Islet of Langerhans (tissue), 1 donor: ENCODE results near the gene NREP.
A peak's percentile ranks its signal among the peaks of the same experiment; 100 is the strongest.

Source experiments
- FAIRE-seq: peaks from one replicate; lab custom pipeline; 2011; peaks lifted over from hg19 to GRCh38; lab: Jason Lieb, UNC

NREP gene

DNA sequence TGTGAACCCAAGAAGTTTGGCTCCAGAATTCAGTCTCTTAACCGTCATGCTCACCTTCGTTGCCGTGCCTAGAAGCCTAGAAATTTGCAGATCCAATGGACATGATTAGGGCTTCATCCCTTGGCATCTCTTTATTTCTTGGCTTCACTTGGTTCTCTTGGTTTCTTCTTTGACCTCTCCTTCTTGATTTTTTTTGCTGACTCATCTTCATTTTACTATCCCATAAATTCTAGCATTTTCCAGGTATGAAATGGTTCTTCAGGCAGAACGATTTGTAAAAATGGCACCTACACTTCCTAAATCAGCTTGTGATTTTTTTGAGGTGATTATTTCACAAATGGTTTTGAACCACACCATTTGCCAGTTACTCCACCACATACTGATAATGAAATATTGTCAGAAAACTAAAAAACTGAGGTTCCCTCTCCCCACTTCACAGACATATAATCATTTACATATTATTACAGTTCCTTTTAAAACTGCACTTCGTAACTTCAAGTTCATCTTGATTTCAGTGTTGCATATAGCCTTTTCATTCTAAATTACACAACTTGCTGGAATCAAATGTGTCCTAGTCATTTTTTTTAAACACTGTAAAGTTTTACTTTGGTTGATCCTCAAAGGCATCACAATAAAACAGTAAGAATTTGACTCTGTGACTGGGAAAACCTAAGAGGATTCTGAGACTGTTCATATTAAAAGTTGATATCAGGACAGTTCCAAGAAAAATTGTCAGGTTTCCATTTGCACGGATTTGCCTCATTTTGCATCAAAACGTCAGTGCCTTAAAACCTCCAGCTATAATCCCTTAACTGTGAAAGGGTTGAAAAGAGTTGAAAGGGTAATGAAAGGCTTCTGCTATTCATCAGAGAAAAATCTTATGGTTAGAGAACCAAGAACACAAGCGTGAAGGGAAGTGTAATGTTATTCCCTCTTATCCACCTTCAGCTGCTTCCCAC is 8.9 kb upstream of the NREP start:
- FAIRE-seq, result no peak

DNA sequence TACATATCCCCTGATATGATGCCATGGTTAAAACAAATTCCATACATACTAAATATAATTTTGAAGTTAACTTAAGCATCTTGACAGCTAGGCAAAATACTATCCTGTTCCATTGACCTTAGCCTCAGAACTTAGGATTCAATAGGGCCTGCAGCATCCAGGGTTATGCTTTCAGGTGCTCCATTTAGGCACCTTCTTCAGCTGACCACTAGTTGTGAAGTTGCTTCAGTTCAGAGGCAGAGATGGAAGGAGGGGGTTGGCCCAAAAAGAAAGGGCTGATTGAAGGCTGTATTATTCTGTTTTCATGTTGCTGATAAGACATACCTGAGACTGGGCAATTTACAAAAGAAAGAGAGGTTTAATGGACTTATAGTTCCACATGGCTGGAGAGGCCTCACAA is 7.0 kb upstream of the NREP start:
- no peak for FAIRE-seq

DNA sequence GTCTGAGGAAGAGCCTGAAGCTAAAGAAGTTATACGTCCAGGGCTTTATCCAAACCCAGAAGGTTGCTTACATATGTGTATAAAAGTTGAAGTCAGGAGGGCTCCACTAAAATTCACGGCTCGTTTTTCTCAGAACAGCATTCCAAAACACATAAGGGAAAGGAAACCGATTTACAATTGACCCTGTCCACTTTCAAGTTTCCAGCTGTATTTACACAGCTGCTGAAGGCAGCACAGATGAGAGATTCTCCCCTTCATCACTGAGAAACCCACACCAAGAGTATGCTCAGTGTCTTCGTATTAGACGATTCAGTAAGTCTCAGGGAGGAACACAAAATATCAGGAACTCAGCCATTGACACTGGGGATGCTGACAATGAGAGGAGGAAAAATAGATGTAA is 5.9 kb upstream of the NREP start:
- no peak for FAIRE-seq

DNA sequence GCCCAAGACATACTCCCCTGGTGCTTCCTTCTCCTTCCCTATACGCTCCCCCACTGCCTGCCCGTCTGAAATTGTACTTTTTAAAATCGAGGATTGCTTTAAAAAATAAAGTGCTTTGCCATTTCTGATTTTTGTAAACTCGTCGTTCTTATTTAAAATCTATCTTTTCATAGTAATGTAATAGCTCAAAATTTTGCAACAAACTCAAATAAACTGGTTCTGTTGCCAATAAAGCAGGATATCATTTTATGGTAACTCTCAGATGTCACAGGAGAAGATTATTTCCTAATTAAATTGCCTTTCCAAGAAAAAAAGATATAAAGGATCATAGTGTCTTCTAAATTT is 1.3 kb upstream of the NREP start:
- no peak for FAIRE-seq

DNA sequence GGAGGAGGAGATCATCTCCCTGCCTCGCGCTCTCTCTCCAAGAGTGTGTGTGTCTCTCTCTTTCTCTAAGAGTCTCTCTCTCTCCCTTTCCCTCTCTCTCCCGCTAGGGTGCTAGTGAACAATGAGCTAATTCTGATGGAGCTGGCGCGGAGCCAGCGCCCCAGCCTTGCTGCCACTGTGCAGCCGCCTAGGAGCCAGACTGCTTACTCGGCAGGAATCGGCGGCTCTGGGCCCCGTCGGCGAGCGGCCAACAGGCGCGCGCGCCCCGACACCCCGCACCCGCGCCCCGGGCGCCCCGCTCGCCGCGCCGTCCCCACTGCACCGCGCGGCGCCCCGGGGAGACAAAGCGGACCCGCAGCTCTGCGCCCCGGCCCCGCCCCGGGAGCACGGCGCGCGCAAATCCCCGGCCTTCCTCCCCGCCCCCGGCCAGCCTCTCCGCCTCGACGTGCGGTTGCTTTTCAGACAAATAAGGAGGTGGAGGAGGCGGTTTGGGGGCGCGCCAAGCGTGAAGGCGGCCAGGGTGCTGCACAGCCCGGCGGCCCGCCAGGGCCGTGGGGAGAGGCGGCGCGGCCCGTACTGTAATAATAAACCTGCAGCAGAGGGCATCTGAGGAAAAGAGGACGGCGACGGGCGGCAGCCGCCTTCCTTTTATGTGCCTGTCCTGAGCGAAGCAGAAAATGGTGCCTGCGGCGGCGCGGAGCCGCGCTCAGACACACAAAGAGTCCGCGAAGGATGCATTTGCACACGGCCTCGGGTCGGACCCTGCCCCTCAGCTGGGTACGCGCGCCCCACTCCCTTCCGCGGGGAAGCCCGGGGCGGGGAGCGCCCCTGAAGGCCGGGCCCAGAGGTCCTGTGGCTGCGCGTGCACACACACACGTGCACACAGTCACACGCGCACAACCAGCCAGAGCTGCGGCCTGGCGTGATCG is 625 bp upstream of the NREP start:
- no peak for FAIRE-seq

DNA sequence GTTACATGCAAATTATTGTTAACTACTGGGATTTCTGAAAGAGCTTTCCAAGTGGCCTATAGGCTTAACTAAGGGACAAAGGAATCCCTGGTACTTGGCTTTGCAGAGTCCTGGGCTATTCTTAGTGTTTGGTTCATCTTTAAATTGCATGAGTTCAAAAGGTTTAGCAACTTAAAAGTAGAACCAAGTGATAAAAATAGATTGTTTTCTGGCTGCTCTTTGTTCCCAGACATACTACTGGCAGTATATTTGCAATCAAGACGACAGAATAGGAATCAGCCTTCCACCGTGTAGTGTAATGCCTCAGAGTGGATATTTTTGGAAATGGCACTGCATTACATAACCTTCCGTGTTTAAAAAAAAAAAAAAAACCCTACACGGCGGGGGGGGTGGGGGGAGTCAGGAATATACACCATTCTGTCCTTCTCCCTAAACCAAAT is 1.0 kb downstream of the NREP start:
- FAIRE-seq, result no peak

DNA sequence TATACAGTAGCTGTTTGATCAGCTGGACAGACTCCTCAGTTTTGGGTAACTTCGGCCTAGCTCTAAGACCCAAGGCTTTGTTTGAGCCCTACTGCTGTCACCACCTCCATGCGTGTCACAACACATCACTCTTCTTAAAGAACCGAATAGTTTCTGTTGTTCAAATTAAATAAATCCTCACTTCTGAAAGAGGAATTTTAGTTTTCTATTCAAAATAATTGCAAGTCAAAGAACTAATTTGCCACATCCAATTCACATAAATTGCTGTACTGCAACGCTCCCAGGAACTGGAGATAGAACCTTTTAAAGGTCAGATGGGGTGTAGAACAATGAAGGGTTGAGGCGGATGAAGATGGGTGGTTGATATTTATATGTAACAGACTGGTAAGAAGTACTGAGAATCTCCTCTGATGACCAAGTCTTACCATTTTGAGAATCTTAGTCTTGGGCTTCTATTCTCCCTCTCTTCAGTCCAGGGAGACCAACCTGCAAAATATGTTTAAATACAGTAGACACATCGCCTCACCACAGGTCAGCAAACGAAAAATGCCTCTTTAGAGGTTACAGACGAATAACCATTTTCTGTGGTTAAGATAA is 1.6 kb downstream of the NREP start:
- FAIRE-seq, result no peak

DNA sequence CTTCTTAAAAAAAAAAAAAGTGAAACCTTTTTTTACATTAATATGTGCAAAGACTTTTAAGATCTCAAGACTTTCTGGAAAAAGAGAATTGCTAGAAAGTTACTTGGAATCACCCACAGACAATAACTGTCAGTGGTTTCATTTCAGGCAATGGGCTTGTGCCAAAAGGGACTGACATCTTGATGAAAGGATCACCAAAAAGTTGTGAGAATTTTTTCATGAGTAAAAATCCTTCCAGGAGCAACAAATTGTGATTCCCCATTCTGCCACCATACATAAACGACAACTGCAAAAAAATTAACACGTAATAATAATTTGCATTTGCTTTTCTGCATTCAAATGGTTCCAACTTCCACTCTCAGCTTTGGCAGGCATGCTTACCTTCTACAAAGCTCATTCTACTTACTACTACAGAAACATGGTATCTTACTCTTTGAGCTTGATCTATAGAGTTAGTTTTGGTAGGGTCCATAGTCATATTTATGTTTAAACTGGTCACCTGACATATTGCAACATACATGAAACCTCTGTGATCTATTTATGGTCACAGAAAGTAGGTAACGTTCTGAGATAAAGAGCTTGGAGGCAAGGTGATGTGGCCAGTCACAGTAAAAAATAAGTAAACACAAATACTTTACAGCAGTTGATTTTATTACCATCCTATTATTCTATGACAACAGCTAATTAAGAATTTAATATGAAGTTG is 3.0 kb downstream of the NREP start:
- no peak for FAIRE-seq

DNA sequence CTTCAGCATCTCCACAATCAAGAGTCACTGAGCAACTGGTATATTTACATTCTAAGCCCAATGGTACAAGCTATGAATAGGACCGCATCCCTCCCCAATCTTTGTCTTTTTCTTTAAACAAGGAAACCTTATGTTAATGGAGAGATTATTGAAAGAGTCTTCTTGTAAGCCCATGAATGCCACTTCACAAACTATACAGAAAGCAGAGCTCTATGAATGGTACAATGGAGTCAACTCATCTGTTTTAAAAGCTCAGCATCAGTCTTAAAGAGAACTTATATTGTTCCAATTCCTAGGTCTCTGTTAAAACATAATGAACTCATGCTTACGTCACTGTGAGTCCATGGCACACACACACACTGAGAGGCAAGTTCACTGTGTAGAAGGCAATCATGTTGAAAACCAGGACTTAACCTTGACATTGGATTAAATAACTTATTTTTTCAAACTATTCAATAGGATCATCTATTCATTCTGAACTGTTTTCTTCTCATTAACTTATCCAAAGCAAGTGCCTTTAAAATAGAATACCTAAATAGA is 4.5 kb downstream of the NREP start:
- FAIRE-seq, result no peak

DNA sequence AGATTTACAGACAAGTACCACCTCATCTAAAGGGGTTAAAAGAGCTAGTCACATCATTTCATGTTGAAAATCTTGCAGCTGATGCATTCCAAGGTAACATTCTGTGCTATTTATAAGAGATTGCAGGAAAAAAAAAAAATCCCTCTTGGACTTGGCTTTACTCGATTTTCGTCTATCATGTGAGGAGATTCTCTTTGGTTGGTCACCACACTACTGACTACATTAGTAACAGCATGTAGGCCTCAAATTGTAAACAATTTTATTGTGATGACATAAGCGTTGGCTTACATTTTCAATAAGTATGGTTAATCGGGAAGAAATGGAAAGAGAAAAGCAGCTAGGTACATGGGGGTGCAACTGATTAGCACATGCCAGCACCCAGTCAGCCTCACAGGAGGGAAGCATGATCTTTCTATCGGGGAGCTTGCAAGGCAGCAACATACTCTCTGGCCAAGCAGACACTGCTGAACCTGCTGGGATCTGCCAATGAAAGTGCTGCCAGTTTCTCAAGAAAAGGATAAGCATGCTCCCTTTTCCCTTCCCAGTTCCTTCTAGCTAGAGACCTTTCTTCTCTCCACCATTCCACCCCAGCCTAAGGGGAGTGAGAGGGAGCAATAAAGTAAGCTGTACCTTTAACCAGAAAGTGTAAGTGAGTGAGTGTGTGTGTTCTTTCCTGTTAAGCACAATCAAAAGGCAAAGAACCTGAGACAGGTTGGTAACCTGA is 7.5 kb downstream of the NREP start:
- no peak for FAIRE-seq

DNA sequence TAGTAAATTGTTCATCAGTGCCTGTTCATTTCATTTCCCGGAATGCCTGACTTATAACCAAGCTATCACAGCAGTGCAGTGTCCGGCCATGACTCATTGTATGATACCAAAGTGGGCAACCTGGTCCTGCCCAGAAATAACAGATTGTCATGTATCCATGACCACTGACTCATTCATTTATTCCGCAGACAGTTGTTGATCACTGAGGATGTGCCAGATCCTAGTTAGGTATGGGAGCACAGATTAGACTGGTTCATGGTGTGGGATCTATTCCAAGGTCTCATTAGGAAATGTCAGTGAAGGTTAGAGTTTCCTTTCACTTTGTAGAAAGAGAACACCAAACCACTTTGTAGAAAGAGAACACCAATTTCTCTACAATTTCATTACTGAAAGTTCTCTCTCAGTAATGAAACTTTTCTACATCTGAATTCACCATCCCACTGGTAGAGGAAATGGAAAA is 8.7 kb downstream of the NREP start:
- FAIRE-seq, result peak; percentile 64

DNA sequence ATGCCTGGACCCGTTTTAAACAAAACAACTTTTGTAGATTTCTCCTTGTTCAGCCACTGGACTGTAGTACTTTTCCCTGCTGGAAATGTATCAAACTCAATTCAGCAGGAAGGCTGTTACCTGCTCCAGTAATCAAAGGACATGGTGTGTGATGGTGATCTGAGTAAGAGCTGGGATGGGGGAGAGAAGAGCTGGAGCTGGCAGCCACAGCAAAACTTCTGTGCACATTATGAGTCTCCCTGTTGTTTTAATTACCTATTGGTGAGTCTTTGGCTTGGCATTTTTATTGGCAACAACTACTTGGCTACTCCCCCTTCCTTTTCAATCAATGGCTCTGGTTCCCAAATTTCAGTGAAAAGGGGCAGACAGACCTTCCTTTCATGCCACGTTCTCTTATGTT is 9.7 kb downstream of the NREP start:
- no peak for FAIRE-seq

DNA sequence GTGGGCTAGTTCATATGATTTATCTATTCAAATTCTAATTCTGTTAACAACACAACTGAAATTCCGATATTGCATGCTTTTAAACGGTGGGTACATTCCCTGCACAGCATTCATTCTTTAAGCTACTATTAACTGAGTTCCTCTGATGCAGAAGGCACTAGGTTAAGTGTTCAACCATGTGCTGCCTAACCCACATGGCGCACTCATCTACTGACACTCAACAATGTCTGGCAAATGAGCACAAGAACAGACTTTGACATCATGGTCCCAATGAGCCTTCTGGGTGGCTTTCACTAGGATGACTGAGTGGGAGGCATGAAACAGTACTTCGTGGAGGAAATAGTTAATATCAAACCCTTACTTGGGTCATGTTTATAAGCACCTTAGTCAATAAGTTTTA is 10.2 kb downstream of the NREP start:
- FAIRE-seq, result no peak

DNA sequence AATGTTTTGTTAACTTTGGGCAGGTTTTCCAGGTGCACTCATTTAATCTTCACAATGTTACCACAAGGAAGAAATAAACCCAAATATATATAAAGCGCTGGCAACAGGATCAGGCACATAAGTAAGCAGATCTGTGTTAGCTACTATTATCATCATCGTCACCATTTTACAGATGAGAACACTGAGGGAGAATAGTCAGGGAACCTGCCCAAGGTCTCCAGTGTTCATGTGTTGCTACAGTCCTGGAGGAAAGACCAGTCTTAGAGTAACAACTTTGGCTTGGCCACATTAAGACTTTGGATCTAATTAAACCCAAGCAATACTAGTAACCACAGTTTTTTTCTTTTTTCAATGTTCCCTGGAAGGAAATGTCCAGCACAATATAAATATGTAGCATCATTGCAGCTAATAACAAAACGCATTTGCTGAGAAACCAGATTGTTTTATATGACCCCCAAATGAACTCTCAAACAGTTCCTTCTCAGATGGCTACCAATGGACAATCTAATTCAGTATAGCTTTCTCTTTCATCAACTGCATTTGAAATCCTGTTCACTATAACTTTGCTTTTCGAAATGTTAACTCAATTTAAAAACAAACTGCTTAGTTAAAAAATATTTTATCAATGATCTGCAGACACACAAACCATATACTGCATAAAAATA is 11.8 kb downstream of the NREP start:
- peak; percentile 55 for FAIRE-seq

DNA sequence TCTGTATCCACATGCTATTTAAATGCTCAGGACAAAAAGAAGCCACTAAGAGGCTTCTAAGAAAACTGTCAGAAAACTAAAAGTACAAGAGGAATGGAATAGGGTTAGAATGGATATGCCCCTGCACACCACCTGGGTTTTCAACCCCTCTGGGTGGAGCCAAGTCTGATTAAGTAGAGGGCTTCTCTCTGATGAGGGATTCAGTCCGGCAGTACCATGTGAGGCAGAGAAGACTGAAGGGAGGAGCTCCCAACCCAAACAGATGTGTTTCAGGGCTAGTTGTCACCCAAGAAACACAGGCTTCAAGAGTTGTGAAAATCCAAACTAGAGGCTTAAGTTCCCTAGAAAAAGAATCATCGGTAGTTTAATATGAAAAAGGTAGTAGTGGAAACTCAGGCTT is 12.5 kb downstream of the NREP start:
- FAIRE-seq, result no peak

DNA sequence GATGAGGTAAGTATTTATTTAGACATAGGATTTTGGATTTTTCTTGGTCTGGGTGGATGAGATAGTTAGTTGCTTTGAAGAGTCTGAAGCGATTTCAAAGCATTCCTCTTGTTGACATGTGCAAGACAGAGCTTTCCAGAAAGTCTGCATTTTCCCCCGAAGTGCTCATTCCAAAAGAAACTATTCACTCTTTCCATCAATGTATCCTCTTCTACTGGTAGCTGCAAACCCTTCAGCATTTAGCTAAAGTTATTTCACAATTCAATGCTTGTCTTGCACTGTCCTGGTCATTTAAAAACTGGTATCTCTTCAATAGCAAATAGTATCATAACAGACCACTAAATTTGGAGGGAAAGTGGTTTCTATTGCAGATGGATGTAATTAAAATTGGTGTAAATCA is 13.0 kb downstream of the NREP start:
- FAIRE-seq, result no peak

DNA sequence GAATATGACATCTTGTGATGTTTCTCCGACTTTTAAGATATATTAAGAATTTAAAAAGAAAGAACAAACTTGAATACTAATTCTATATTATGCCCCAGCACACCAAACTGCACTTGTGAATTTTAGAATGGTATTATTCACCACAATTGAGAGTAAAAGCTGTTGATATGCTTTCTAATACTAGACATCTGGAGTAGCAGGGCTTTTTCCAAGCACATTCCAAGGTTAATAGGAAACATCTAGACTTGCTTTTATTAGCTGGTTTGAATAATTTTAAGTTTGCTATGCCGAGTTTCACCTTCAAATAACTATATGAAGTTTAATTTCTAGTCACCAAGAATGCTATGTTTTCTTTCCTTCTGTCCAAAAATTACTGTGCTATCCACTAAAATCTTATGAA is 13.5 kb downstream of the NREP start:
- peak; percentile 65 for FAIRE-seq

DNA sequence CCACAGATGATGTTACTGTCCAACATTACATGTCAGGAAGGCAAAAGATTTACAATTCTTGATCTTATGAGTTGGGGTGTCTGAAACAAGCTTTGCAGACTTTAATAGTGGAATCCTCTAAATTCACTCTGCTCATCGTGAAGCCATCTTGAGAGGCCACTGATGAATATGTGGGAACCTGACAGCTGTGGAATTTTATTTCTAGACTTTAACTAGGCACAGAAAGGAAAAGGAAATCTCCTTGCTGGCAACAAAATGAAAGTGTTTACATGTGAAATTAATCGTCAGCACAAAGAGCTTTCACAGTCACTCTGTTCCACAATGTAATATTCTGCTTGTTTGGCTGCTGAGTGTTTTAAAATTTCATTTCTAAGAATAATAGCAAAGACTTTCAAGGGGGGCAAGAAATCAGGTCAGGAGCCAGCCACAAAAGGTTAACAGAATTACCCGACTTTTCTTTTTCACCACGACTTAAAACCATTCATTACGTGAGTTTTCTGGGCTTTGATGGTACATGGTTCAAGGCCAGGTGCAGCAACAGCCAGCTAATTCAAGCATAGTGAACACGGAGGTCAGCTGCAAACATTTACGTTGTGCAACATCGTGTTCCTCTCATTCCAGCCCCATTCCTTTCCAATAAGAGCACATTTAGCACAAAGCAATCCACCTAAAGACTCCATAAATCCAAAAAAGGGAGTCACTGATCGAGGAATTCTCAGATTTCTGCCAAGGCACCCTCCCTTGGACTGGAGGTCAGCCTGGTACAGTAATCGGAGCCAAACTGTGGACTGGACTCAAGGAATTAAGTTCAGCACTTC is 14.6 kb downstream of the NREP start:
- FAIRE-seq, result no peak

DNA sequence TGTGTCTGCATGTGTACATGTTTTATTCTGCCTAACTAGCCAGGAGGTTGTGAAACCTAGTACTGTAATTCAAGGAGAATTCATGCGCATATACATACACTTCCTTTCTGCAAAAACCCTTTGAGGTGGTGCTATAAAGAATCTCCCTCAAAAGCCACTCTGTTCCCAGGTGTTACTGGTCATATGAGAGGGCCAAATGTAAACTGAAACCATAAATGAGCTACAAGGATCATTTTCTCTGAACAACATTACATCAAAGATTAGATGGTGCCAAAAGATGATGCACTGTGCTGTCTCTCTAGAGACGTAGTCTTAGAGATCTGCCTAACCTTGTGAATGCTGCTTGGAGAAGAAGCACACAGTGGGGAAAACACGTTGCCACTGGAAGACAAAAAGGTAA is 15.7 kb downstream of the NREP start:
- no peak for FAIRE-seq

DNA sequence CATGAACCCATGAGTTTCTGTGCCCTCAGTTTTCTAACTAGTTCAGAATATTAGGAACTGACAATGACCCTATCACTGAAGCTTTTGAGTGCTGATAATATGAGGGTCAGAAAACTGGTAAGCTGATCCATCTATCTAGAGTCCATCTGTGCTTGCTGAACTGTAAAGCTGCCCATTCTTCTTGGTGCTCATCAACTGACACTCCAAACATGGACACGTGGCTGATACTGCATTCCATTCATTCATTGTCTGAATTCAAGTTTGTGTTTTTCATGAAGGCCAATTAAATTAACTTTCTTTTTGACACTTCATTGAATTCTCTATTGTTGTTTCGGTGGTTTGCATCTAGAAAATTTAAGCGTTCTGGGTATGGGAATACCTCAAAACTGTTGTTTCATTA is 17.6 kb downstream of the NREP start:
- no peak for FAIRE-seq
